Kidney tubule cell (primary cell): Measurements from ENCODE around the gene TKTL2.
"Not testable (repeated sequence)": the region's sequence is repeated elsewhere in the genome, so short reads cannot be mapped to it uniquely, and the experiment has no call there.

Experiments
- DNase-seq: peaks from one replicate; pipeline ENCODE4 v3.0.0-alpha.2; 2018; ENCODE audit warnings: low spot score

Gene TKTL2

DNA sequence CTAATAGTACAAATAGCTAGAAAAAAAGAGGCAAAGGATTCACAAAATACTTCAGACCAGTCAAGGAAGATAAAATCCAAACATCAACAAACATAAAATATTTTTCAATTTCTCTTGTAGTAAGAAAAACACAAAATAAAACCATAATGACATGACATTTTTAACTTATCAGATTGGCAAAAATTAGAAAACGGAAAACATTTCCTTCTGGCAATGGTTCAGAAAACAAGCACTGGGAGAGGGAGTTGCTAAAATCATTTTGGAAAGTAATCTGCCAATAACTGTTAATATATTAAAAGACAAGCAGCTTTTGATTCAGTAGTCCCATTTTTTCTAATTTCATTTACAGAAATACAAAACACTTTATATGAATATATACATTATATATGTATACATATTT is 26.1 kb downstream of the TKTL2 start:
- DNase-seq: no peak

GRCh38 chr4:163447023-163447422 is 26.5 kb downstream of the TKTL2 start:
- not testable (repeated sequence) for DNase-seq

- DNase-seq: no peak
Observed at GRCh38 chr4:163440040-163440439, 33.5 kb downstream of the TKTL2 start.
